Activated CD4-positive, alpha-beta T cell treated with anti-CD3 and anti-CD28 coated beads, Interleukin-2, amount 10 ng/mL, durations not matched to agents 24 days and 14 days (primary cell): ENCODE measurements around the gene SYT17. TPM values are rescaled to one million over a fixed set of nuclear protein-coding genes. Genes with fewer than 3 reads are reported as not detected.

Experiments used
- DNase-seq: peaks from one replicate; pipeline ENCODE4 v3.0.0; 2022
- H3K27ac Mint-ChIP-seq: one replicate; pipeline ENCODE4 v1.8.0; 2022; ENCODE audit warnings: mild to moderate bottlenecking, mixed read lengths
- H3K27me3 Mint-ChIP-seq: one replicate; pipeline ENCODE4 v1.8.0; 2022; ENCODE audit warnings: mixed read lengths
- H3K36me3 Mint-ChIP-seq: one replicate; pipeline ENCODE4 v1.8.0; 2022; ENCODE audit warnings: low read depth, mild to moderate bottlenecking, mixed read lengths
- H3K4me1 Mint-ChIP-seq: one replicate; pipeline ENCODE4 v1.8.0; 2021; ENCODE audit warnings: mixed read lengths
- H3K4me3 Mint-ChIP-seq: one replicate; pipeline ENCODE4 v1.8.0; 2022; ENCODE audit warnings: mild to moderate bottlenecking, moderate library complexity, mixed read lengths
- H3K9me3 Mint-ChIP-seq: one replicate; pipeline ENCODE4 v1.8.0; 2021; ENCODE audit warnings: mixed read lengths
- intact Hi-C: fragments of 100-400 bp; cut with micrococcal nuclease; formaldehyde crosslinking; loops from one replicate; pipeline ENCODE4 v1.15.1; 2023
- total RNA-seq: library from RNA; stranded (reverse); gene quantifications from 2 replicates; pipeline ENCODE4 v1.2.3, GENCODE V29; 2022

SYT17 gene
- total RNA-seq, 1 donor from 2014 or later = 1.3 TPM

GRCh38 chr16:19132898-19133297 is 35.1 kb upstream of the SYT17 start:
- peaks cover 1% of the 10 kb centered on the region for H3K36me3 Mint-ChIP-seq
- DNase-seq = no peak
- no peaks in the 10 kb centered on the region for H3K27me3 Mint-ChIP-seq
- H3K4me1 Mint-ChIP-seq = peaks cover 43% of the 10 kb centered on the region
- peaks cover 4% of the 10 kb centered on the region for H3K9me3 Mint-ChIP-seq
- no peak overlapping the region for H3K4me3 Mint-ChIP-seq
- intact Hi-C loops = loop anchor here (5.0 kb wide), 2 partner anchors 34 to 46 kb away; partner anchors contain the start of gene SYT17
- peak overlapping the region; percentile 15 for H3K27ac Mint-ChIP-seq

DNA sequence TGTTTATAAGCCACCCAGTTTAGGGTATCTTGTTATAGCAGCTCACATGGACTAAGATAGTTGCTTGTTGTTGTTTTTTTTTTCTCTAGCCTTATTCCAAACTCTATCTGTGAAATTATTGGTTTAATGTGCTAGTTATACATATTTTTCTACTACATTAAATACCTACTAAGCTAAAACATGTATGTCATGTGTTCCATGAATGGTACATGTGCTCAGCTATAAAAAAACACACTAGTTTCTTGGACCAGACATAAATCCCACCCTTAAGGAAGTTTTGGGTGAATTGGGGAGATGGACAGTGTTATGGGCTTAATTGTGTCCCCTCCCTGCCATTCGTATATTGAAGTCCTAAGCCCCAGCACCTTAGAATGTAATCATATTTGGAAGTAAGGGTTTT is 34.4 kb upstream of the SYT17 start:
- H3K36me3 Mint-ChIP-seq = peaks cover 1% of the 10 kb centered on the region
- H3K4me1 Mint-ChIP-seq = peaks cover 39% of the 10 kb centered on the region
- H3K27me3 Mint-ChIP-seq = peaks cover 2% of the 10 kb centered on the region
- intact Hi-C loops = loop anchor here (5.0 kb wide), 2 partner anchors 34 to 46 kb away; partner anchors contain the start of gene SYT17
- no peak overlapping the region for H3K27ac Mint-ChIP-seq
- peaks cover 4% of the 10 kb centered on the region for H3K9me3 Mint-ChIP-seq
- DNase-seq = no peak
- no peak overlapping the region for H3K4me3 Mint-ChIP-seq

- H3K9me3 Mint-ChIP-seq = no peaks in the 10 kb centered on the region
- H3K36me3 Mint-ChIP-seq = no peaks in the 10 kb centered on the region
- peaks cover 22% of the 10 kb centered on the region for H3K4me1 Mint-ChIP-seq
- no peak overlapping the region for H3K4me3 Mint-ChIP-seq
- H3K27me3 Mint-ChIP-seq = peaks cover 7% of the 10 kb centered on the region
- H3K27ac Mint-ChIP-seq = no peak overlapping the region
- no peak for DNase-seq
- intact Hi-C loops = no loop called here
These were observed 32.7 kb upstream of the SYT17 start for GRCh38 chr16:19135201-19135842.

DNA sequence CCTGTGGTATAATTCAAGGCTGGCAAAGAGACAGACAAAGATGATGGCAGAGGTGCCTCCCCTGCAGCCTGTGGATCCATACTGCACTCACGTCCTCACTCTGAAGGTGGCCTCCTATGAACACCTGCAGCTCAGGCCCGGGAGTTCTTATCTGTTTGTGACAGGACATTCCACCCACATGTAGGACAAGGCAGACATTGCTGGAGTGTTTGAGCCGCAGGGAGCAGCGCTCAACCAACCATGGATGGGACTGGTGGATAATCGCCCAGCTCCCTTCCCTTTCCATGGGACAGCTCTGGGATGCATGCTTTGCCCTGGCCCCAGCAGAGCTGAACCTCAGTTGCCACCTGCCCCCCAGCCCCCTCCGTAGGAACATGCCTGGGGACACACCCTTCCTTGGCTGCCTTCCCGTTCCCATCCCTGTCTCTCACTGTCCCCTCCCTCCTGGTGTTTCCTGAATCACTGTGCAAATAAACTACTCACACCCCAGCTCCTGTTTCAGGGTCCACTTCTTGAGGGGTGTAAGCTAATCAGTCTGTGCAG is 32.1 kb upstream of the SYT17 start:
- peaks cover 16% of the 10 kb centered on the region for H3K4me1 Mint-ChIP-seq
- no peak overlapping the region for H3K27ac Mint-ChIP-seq
- no peaks in the 10 kb centered on the region for H3K36me3 Mint-ChIP-seq
- H3K27me3 Mint-ChIP-seq = peaks cover 14% of the 10 kb centered on the region
- no peak for DNase-seq
- no peaks in the 10 kb centered on the region for H3K9me3 Mint-ChIP-seq
- intact Hi-C loops = no loop called here
- no peak overlapping the region for H3K4me3 Mint-ChIP-seq

DNA sequence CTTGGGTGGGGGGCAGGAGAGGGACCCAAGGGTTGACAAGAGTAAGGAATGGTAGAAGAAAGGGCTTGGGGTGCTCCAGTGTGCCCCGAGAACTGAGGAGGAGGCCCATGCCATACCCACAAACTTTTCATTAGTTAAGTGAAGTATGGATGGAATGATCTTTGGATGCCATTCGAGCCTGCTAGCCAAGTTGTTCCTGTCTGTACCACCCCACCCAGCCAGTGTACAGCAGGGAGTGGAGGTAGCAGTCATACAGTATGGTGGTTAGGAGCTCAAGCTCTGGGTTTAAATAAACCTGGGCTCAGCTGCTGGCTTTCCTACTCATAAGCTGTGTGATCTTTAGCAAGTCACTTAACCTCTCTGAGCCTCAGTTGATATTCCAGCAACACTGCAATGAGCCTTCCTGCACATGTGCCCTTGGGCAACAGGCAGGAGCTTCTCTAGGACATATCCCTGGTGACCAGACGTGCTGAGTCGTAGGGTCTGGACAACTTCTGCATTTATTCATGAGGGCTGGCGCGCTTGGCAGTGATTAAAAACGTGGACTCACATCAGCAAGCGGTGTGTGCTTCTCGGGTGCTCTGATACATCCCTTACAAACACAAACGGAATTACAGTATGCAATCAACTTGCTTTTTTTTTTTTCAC is 31.4 kb upstream of the SYT17 start:
- Mint-ChIP-seq H3K4me1 (peaks cover 9% of the 10 kb centered on the region), H3K4me3 (no peak overlapping the region), H3K27me3 (peaks cover 16% of the 10 kb centered on the region), H3K36me3 (no peaks in the 10 kb centered on the region), H3K9me3 (no peaks in the 10 kb centered on the region), H3K27ac (no peak overlapping the region)
- intact Hi-C loops = no loop called here
- DNase-seq = no peak

DNA sequence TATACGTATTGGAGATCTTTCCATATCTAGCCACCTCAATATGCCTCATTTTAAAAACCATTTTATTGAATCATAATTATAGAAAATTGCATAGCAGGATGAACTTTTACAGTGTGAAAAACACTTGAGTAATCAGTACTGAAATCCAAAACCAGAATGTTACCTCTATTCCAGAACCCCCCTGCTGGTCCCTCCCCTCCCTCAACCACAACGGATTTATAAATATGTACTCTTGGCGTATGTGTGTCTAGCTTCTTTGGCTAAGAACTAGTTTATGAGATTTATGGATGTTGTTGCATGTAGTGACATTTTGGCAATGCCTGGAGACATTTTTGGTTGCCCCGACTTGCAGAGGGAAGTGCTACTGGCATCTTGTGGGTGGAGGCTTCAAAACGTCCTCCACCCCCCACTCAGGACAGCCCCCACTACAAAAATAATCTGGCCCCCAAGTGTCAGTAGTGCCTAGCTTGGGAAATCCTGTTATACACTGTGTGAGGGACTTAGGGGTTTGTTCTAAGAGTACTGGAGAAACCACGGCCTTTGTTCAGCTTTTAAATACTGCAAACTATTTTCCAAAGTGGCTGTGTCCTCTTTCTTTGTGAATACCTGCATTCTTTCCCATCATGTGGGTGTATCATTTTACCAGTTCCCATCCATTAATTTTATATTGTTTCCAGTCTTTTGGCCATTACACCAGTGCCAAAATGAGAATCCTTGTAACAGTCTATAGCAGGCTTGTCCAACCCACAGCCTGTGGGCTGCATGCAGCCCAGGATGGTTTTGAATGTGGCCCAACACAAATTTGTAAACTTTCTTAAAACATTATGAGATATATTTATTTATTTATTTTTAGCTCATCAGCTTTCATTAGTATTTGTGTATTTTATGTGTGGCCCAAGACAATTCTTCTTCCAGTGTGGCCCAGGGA is 30.6 kb upstream of the SYT17 start:
- H3K4me3 Mint-ChIP-seq = no peak overlapping the region
- H3K4me1 Mint-ChIP-seq = peaks cover 4% of the 10 kb centered on the region
- H3K36me3 Mint-ChIP-seq = no peaks in the 10 kb centered on the region
- no peaks in the 10 kb centered on the region for H3K9me3 Mint-ChIP-seq
- DNase-seq = no peak
- intact Hi-C loops = no loop called here
- peaks cover 16% of the 10 kb centered on the region for H3K27me3 Mint-ChIP-seq
- H3K27ac Mint-ChIP-seq = no peak overlapping the region

GRCh38 chr16:19138601-19139000 is 29.4 kb upstream of the SYT17 start:
- H3K27me3 Mint-ChIP-seq = peaks cover 17% of the 10 kb centered on the region
- no peak for DNase-seq
- H3K9me3 Mint-ChIP-seq = no peaks in the 10 kb centered on the region
- H3K27ac Mint-ChIP-seq = no peak overlapping the region
- peaks cover 2% of the 10 kb centered on the region for H3K4me1 Mint-ChIP-seq
- H3K36me3 Mint-ChIP-seq = no peaks in the 10 kb centered on the region
- H3K4me3 Mint-ChIP-seq = no peak overlapping the region
- intact Hi-C loops = no loop called here

GRCh38 chr16:19139436-19140091 is 28.5 kb upstream of the SYT17 start:
- intact Hi-C loops = no loop called here
- H3K4me1 Mint-ChIP-seq = peaks cover 2% of the 10 kb centered on the region

GRCh38 chr16:19140396-19140795 is 27.6 kb upstream of the SYT17 start:
- Mint-ChIP-seq H3K4me1 (peaks cover 2% of the 10 kb centered on the region), H3K27me3 (peaks cover 29% of the 10 kb centered on the region), H3K9me3 (no peaks in the 10 kb centered on the region), H3K4me3 (no peak overlapping the region), H3K27ac (no peak overlapping the region), H3K36me3 (no peaks in the 10 kb centered on the region)
- no peak for DNase-seq
- intact Hi-C loops = no loop called here

More at GRCh38 chr16:19139436-19140091, 28.5 kb upstream of the SYT17 start:
- H3K27ac Mint-ChIP-seq = no peak overlapping the region
- DNase-seq = no peak
- peaks cover 23% of the 10 kb centered on the region for H3K27me3 Mint-ChIP-seq
- H3K9me3 Mint-ChIP-seq = no peaks in the 10 kb centered on the region
- H3K36me3 Mint-ChIP-seq = no peaks in the 10 kb centered on the region
- no peak overlapping the region for H3K4me3 Mint-ChIP-seq

GRCh38 chr16:19142939-19143598 is 25.0 kb upstream of the SYT17 start:
- Mint-ChIP-seq H3K4me1 (no peaks in the 10 kb centered on the region), H3K9me3 (no peaks in the 10 kb centered on the region), H3K27me3 (peaks cover 33% of the 10 kb centered on the region), H3K27ac (no peak overlapping the region), H3K4me3 (no peak overlapping the region), H3K36me3 (no peaks in the 10 kb centered on the region)
- intact Hi-C loops = no loop called here
- DNase-seq = no peak

DNA sequence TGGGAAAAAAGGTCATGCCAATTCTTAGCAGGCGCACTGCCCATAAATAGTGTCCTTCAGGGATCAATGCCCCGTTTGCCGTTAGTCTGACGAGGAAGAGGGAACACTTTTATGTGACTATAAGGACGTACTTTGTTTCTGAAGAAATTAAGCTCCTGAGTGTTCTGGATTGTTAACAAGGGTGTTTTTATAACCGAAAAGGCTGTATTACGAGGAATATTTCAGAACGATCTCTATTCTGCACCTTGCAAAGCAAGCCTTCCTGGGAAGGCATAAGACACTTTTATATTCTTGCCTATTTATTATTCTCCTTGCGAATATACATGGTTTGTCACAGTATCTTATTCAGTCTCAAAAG is 24.5 kb upstream of the SYT17 start:
- Mint-ChIP-seq H3K4me3 (no peak overlapping the region), H3K9me3 (no peaks in the 10 kb centered on the region), H3K27me3 (peaks cover 31% of the 10 kb centered on the region), H3K4me1 (no peaks in the 10 kb centered on the region), H3K27ac (no peak overlapping the region), H3K36me3 (no peaks in the 10 kb centered on the region)
- intact Hi-C loops = no loop called here
- no peak for DNase-seq

DNA sequence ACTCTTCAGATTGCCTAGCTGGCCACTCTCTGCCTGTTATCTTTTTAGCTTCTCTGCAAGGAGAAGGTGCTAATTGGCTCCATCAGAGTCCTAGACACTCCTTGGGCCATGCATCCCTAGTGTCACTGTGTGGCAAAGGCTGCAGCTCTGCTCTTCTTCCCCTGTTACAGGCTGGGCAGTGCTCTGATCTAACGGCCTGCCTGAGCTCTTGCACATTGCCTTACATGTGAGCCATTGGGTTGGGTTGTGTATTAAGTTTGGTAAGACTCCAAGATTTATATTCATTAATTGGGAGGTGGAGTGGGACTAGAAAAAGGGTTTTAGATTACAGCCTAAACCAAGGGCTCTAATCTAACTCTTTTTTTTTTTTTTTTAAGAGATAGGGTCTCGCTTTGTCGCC is 23.0 kb upstream of the SYT17 start:
- H3K36me3 Mint-ChIP-seq = no peaks in the 10 kb centered on the region
- intact Hi-C loops = no loop called here
- no peak for DNase-seq
- H3K27ac Mint-ChIP-seq = no peak overlapping the region
- H3K27me3 Mint-ChIP-seq = peaks cover 30% of the 10 kb centered on the region
- H3K4me3 Mint-ChIP-seq = no peak overlapping the region
- no peaks in the 10 kb centered on the region for H3K9me3 Mint-ChIP-seq
- no peaks in the 10 kb centered on the region for H3K4me1 Mint-ChIP-seq

DNA sequence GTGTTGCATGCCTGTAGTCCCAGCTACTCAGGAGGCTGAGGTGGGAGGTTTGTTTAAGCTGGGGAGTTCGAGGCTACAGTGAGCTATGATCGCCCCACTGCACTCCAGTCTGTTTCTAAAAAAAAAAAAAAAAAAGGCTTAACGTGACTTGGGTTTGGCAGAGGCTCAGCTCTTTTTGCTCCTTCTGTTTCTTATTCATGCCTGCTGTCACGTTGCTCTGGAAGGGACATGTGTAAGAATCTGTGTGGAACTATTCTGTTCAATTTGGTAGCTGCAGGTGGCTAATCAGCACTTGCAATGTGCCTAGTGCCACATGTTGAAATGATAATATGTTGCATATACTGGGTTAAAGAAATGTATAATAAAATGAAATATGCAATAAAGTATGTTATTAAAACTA is 20.9 kb upstream of the SYT17 start:
- intact Hi-C loops = no loop called here
- Mint-ChIP-seq H3K4me1 (no peaks in the 10 kb centered on the region), H3K4me3 (no peak overlapping the region), H3K36me3 (no peaks in the 10 kb centered on the region), H3K9me3 (no peaks in the 10 kb centered on the region), H3K27ac (no peak overlapping the region), H3K27me3 (peaks cover 25% of the 10 kb centered on the region)
- DNase-seq = no peak
